ENCODE measurements around the gene CHN2. TPM values are rescaled to one million over a fixed set of nuclear protein-coding genes. Genes with fewer than 3 reads are reported as not detected.
A peak's percentile ranks its signal among the peaks of the same experiment; 100 is the strongest.

The CHN2 gene
- polyA plus RNA-seq, 1 donor: 33.6 TPM

- WGBS (ENCODE audit: insufficient coverage, low lambda C conversion rate): 83% methylated on average over 1 of the region's 6 CpGs
These were observed 96.3 kb downstream of the CHN2 start for GRCh38 chr7:29290829-29291228.

GRCh38 chr7:29291723-29292618 is 97.4 kb downstream of the CHN2 start:
- peak in 1 of 2 donors; percentile 69 for DNase-seq
- Histone ChIP-seq H3K9me3 (ENCODE audit: control insufficient read depth, low read depth, low read length) (no peaks in the 10 kb centered on the region), H3K27ac (ENCODE audit: low read length) (peak overlapping the region; percentile 30), H3K36me3 (ENCODE audit: control insufficient read depth, insufficient read depth, low read length) (no peaks in the 10 kb centered on the region), H3K27me3 (ENCODE audit: control insufficient read depth, insufficient read depth, low read length) (no peaks in the 10 kb centered on the region), H3K4me3 (ENCODE audit: low read length) (no peak overlapping the region), H3K4me1 (ENCODE audit: control insufficient read depth, insufficient read depth, low read length) (peaks cover 25% of the 10 kb centered on the region)
- 54% methylated on average over 2 of the region's 9 CpGs for WGBS (ENCODE audit: insufficient coverage, low lambda C conversion rate)

More at GRCh38 chr7:29290829-29291228, 96.3 kb downstream of the CHN2 start:
- no peaks in the 10 kb centered on the region for H3K9me3 ChIP-seq (ENCODE audit: control insufficient read depth, low read depth, low read length)
- DNase-seq: no peak
- peak overlapping the region; percentile 30 for H3K27ac ChIP-seq (ENCODE audit: low read length)
- H3K36me3 ChIP-seq (ENCODE audit: control insufficient read depth, insufficient read depth, low read length): no peaks in the 10 kb centered on the region
- no peaks in the 10 kb centered on the region for H3K27me3 ChIP-seq (ENCODE audit: control insufficient read depth, insufficient read depth, low read length)
- peaks cover 25% of the 10 kb centered on the region for H3K4me1 ChIP-seq (ENCODE audit: control insufficient read depth, insufficient read depth, low read length)
- no peak overlapping the region for H3K4me3 ChIP-seq (ENCODE audit: low read length)

- WGBS (ENCODE audit: insufficient coverage, low lambda C conversion rate): 80% methylated on average over 1 of the region's 12 CpGs
- no peak overlapping the region for H3K4me3 ChIP-seq (ENCODE audit: low read length)
- peaks cover 25% of the 10 kb centered on the region for H3K4me1 ChIP-seq (ENCODE audit: control insufficient read depth, insufficient read depth, low read length)
- H3K9me3 ChIP-seq (ENCODE audit: control insufficient read depth, low read depth, low read length): no peaks in the 10 kb centered on the region
- no peak overlapping the region for H3K27ac ChIP-seq (ENCODE audit: low read length)
- no peaks in the 10 kb centered on the region for H3K27me3 ChIP-seq (ENCODE audit: control insufficient read depth, insufficient read depth, low read length)
- H3K36me3 ChIP-seq (ENCODE audit: control insufficient read depth, insufficient read depth, low read length): no peaks in the 10 kb centered on the region
- no peak for DNase-seq
These were observed 98.5 kb downstream of the CHN2 start for GRCh38 chr7:29292886-29293658.

- H3K36me3 ChIP-seq (ENCODE audit: control insufficient read depth, insufficient read depth, low read length): no peaks in the 10 kb centered on the region
- no peak overlapping the region for H3K27ac ChIP-seq (ENCODE audit: low read length)
- no peak overlapping the region for H3K4me3 ChIP-seq (ENCODE audit: low read length)
- H3K4me1 ChIP-seq (ENCODE audit: control insufficient read depth, insufficient read depth, low read length): peaks cover 18% of the 10 kb centered on the region
- no peak for DNase-seq
- H3K27me3 ChIP-seq (ENCODE audit: control insufficient read depth, insufficient read depth, low read length): no peaks in the 10 kb centered on the region
- H3K9me3 ChIP-seq (ENCODE audit: control insufficient read depth, low read depth, low read length): no peaks in the 10 kb centered on the region
These were observed 101.8 kb downstream of the CHN2 start for GRCh38 chr7:29296421-29296820.

- no peak for DNase-seq
- Histone ChIP-seq H3K36me3 (ENCODE audit: control insufficient read depth, insufficient read depth, low read length) (no peaks in the 10 kb centered on the region), H3K4me3 (ENCODE audit: low read length) (no peak overlapping the region), H3K27me3 (ENCODE audit: control insufficient read depth, insufficient read depth, low read length) (no peaks in the 10 kb centered on the region), H3K9me3 (ENCODE audit: control insufficient read depth, low read depth, low read length) (no peaks in the 10 kb centered on the region), H3K27ac (ENCODE audit: low read length) (no peak overlapping the region), H3K4me1 (ENCODE audit: control insufficient read depth, insufficient read depth, low read length) (peaks cover 11% of the 10 kb centered on the region)
- WGBS (ENCODE audit: insufficient coverage, low lambda C conversion rate): 90% methylated on average over 6 of the region's 16 CpGs
These were observed 102.8 kb downstream of the CHN2 start for GRCh38 chr7:29297194-29297890.

- Histone ChIP-seq H3K36me3 (ENCODE audit: control insufficient read depth, insufficient read depth, low read length) (no peaks in the 10 kb centered on the region), H3K4me1 (ENCODE audit: control insufficient read depth, insufficient read depth, low read length) (no peaks in the 10 kb centered on the region), H3K4me3 (ENCODE audit: low read length) (no peak overlapping the region), H3K27ac (ENCODE audit: low read length) (no peak overlapping the region), H3K27me3 (ENCODE audit: control insufficient read depth, insufficient read depth, low read length) (no peaks in the 10 kb centered on the region), H3K9me3 (ENCODE audit: control insufficient read depth, low read depth, low read length) (no peaks in the 10 kb centered on the region)
- WGBS (ENCODE audit: insufficient coverage, low lambda C conversion rate): 60% methylated on average over 1 of the region's 6 CpGs
- DNase-seq: no peak
These were observed 104.5 kb downstream of the CHN2 start for GRCh38 chr7:29299086-29299485.

GRCh38 chr7:29300026-29300480 is 105.5 kb downstream of the CHN2 start:
- Histone ChIP-seq H3K27me3 (ENCODE audit: control insufficient read depth, insufficient read depth, low read length) (no peaks in the 10 kb centered on the region), H3K36me3 (ENCODE audit: control insufficient read depth, insufficient read depth, low read length) (no peaks in the 10 kb centered on the region), H3K4me1 (ENCODE audit: control insufficient read depth, insufficient read depth, low read length) (no peaks in the 10 kb centered on the region), H3K4me3 (ENCODE audit: low read length) (no peak overlapping the region), H3K27ac (ENCODE audit: low read length) (no peak overlapping the region), H3K9me3 (ENCODE audit: control insufficient read depth, low read depth, low read length) (no peaks in the 10 kb centered on the region)
- no peak for DNase-seq
- no CpG with 5 or more reads among the region's 4 CpGs for WGBS (ENCODE audit: insufficient coverage, low lambda C conversion rate)

- Histone ChIP-seq H3K9me3 (ENCODE audit: control insufficient read depth, low read depth, low read length) (no peaks in the 10 kb centered on the region), H3K4me3 (ENCODE audit: low read length) (no peak overlapping the region), H3K27ac (ENCODE audit: low read length) (no peak overlapping the region), H3K4me1 (ENCODE audit: control insufficient read depth, insufficient read depth, low read length) (no peaks in the 10 kb centered on the region), H3K27me3 (ENCODE audit: control insufficient read depth, insufficient read depth, low read length) (no peaks in the 10 kb centered on the region), H3K36me3 (ENCODE audit: control insufficient read depth, insufficient read depth, low read length) (no peaks in the 10 kb centered on the region)
- WGBS (ENCODE audit: insufficient coverage, low lambda C conversion rate): 88% methylated on average over 1 of the region's 1 CpG
- DNase-seq: no peak
These were observed 106.1 kb downstream of the CHN2 start for GRCh38 chr7:29300649-29301048.

- Histone ChIP-seq H3K9me3 (ENCODE audit: control insufficient read depth, low read depth, low read length) (no peaks in the 10 kb centered on the region), H3K4me1 (ENCODE audit: control insufficient read depth, insufficient read depth, low read length) (no peaks in the 10 kb centered on the region), H3K27ac (ENCODE audit: low read length) (no peak overlapping the region), H3K4me3 (ENCODE audit: low read length) (no peak overlapping the region), H3K36me3 (ENCODE audit: control insufficient read depth, insufficient read depth, low read length) (no peaks in the 10 kb centered on the region), H3K27me3 (ENCODE audit: control insufficient read depth, insufficient read depth, low read length) (no peaks in the 10 kb centered on the region)
- no peak for DNase-seq
- 100% methylated on average over 2 of the region's 12 CpGs for WGBS (ENCODE audit: insufficient coverage, low lambda C conversion rate)
These were observed 108.3 kb downstream of the CHN2 start for GRCh38 chr7:29302666-29303395.

GRCh38 chr7:29304756-29305155 is 110.2 kb downstream of the CHN2 start:
- H3K27ac ChIP-seq (ENCODE audit: low read length): no peak overlapping the region
- H3K27me3 ChIP-seq (ENCODE audit: control insufficient read depth, insufficient read depth, low read length): no peaks in the 10 kb centered on the region
- 80% methylated on average over 1 of the region's 6 CpGs for WGBS (ENCODE audit: insufficient coverage, low lambda C conversion rate)
- no peaks in the 10 kb centered on the region for H3K4me1 ChIP-seq (ENCODE audit: control insufficient read depth, insufficient read depth, low read length)
- no peak overlapping the region for H3K4me3 ChIP-seq (ENCODE audit: low read length)
- no peaks in the 10 kb centered on the region for H3K9me3 ChIP-seq (ENCODE audit: control insufficient read depth, low read depth, low read length)
- no peaks in the 10 kb centered on the region for H3K36me3 ChIP-seq (ENCODE audit: control insufficient read depth, insufficient read depth, low read length)
- peak in 1 of 2 donors; percentile 15 for DNase-seq

Data from large intestine (tissue), 3 donors.